Mesothelial cell of epicardium (in vitro differentiated cells): Measurements from ENCODE around the gene ANKRD22. TPM values are rescaled to one million over a fixed set of nuclear protein-coding genes. Genes with fewer than 3 reads are reported as not detected.

Source experiments
- DNase-seq, 2 experiments: peaks; one replicate each; pipeline ENCODE4 v3.0.0; 2021; ENCODE audit warnings: low spot score in 2 of 2; ENCODE audit not compliant: unreplicated experiment in 2 of 2
- H3K27ac Mint-ChIP-seq: 2 replicates; pipeline ENCODE4 v1.8.0; 2021; ENCODE audit warnings: mixed read lengths
- H3K27me3 Mint-ChIP-seq: 2 replicates; pipeline ENCODE4 v1.8.0; 2021; ENCODE audit warnings: low read depth, mixed read lengths
- H3K36me3 Mint-ChIP-seq: 2 replicates; pipeline ENCODE4 v1.8.0; 2021; ENCODE audit warnings: mixed read lengths
- H3K4me1 Mint-ChIP-seq: 2 replicates; pipeline ENCODE4 v1.8.0; 2021; ENCODE audit warnings: mixed read lengths
- H3K4me3 Mint-ChIP-seq: 2 replicates; pipeline ENCODE4 v1.8.0; 2021; ENCODE audit warnings: mild to moderate bottlenecking, moderate library complexity, mixed read lengths
- H3K9me3 Mint-ChIP-seq: 2 replicates; pipeline ENCODE4 v1.8.0; 2021; ENCODE audit warnings: mixed read lengths
- CTCF ChIP-seq: fragments of 200-600 bp; sonication (generic); IDR thresholded peaks from one replicate; pipeline ENCODE4 v1.5.0; 2021; ENCODE audit warnings: antibody characterized with exemption; ENCODE audit not compliant: unreplicated experiment
- total RNA-seq: library from RNA; stranded (reverse); gene quantifications from 3 replicates; pipeline ENCODE4 v1.2.1, GENCODE V29; 2021

The ANKRD22 gene
- total RNA-seq, 1 donor from 2014 or later = 0.63 TPM

DNA sequence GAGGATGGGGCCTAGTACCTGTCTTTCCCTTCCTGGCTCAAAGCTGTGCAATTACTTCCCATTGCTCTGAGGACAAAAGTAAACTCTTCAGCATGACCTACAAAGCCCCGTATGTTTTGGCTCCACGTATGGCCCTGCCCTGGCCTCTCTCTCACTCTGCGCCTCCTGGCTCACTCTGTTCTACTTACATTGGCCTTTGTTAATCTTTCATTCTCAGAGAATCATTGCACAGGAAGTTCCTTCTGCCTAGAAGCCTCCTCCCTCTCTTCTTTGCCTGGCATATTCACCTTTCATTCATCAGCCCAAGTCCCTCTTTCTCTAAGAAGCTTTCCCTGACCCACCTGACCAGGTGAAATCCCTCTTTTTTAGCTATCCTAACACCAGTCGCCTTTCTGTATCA is 25.3 kb downstream of the ANKRD22 start:
- no peak for DNase-seq
- no peaks in the 10 kb centered on the region for H3K4me1 Mint-ChIP-seq
- no peaks in the 10 kb centered on the region for H3K36me3 Mint-ChIP-seq
- no peak overlapping the region for H3K27ac Mint-ChIP-seq
- H3K27me3 Mint-ChIP-seq = peaks cover 16% of the 10 kb centered on the region
- TF ChIP-seq CTCF = no peak
- H3K9me3 Mint-ChIP-seq = no peaks in the 10 kb centered on the region
- H3K4me3 Mint-ChIP-seq = no peak overlapping the region

DNA sequence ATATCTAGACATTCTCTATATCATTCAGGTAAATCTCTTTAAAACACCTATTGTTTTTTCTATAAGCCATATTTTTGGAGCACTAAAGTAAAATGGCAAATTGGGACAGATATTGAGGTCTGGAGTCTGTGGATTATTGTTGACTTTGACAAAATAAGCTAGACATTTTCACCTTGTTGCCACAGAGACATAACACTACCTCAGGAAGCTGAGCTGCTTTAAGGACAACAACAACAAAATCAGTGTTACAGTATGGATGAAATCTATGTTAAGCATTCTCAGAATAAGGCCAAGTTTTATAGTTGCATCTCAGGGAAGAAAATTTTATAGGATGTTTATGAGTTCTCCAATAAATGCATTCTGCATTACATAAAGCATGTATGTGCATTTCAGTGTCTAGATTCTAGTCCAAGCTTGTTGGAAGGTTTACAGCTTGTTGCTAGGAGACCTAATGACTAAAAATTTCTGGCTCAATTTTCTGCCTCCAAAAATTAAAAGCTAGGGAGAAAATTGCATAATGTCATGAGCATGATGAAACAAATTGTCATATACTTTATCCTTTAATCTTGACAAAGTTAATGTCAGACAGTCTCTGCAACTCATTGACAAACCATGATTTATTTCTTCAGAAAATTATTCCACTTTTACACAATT is 30.8 kb downstream of the ANKRD22 start:
- peaks cover 8% of the 10 kb centered on the region for H3K4me1 Mint-ChIP-seq
- no peak for DNase-seq
- H3K27me3 Mint-ChIP-seq = peaks cover 9% of the 10 kb centered on the region
- no peaks in the 10 kb centered on the region for H3K36me3 Mint-ChIP-seq
- H3K4me3 Mint-ChIP-seq = no peak overlapping the region
- H3K9me3 Mint-ChIP-seq = no peaks in the 10 kb centered on the region
- H3K27ac Mint-ChIP-seq = no peak overlapping the region
- TF ChIP-seq CTCF = no peak

GRCh38 chr10:88819290-88819689 is 32.4 kb downstream of the ANKRD22 start:
- H3K27me3 Mint-ChIP-seq = peaks cover 15% of the 10 kb centered on the region
- no peaks in the 10 kb centered on the region for H3K9me3 Mint-ChIP-seq
- no peak overlapping the region for H3K4me3 Mint-ChIP-seq
- TF ChIP-seq CTCF = no peak
- H3K36me3 Mint-ChIP-seq = no peaks in the 10 kb centered on the region
- H3K4me1 Mint-ChIP-seq = peaks cover 11% of the 10 kb centered on the region
- DNase-seq = no peak
- no peak overlapping the region for H3K27ac Mint-ChIP-seq

GRCh38 chr10:88813200-88813599 is 38.4 kb downstream of the ANKRD22 start:
- Mint-ChIP-seq H3K27ac (no peak overlapping the region), H3K27me3 (peaks cover 30% of the 10 kb centered on the region), H3K36me3 (no peaks in the 10 kb centered on the region), H3K4me3 (no peak overlapping the region), H3K9me3 (no peaks in the 10 kb centered on the region), H3K4me1 (peaks cover 11% of the 10 kb centered on the region)
- DNase-seq = no peak
- no peak for TF ChIP-seq CTCF

GRCh38 chr10:88810196-88810961 is 41.3 kb downstream of the ANKRD22 start:
- TF ChIP-seq CTCF = peak; percentile 73

More at GRCh38 chr10:88810196-88810961, 41.3 kb downstream of the ANKRD22 start:
- H3K9me3 Mint-ChIP-seq = no peaks in the 10 kb centered on the region
- peaks cover 11% of the 10 kb centered on the region for H3K4me1 Mint-ChIP-seq
- peaks cover 18% of the 10 kb centered on the region for H3K27me3 Mint-ChIP-seq
- no peaks in the 10 kb centered on the region for H3K36me3 Mint-ChIP-seq
- H3K27ac Mint-ChIP-seq = no peak overlapping the region
- DNase-seq = no peak
- H3K4me3 Mint-ChIP-seq = no peak overlapping the region
